GM12878 (cell line): ENCODE data around the gene SCNN1A. TPM values are rescaled to one million over a fixed set of nuclear protein-coding genes. Genes with fewer than 3 reads are reported as not detected.

Source experiments
- ATAC-seq: fragments of 200-7000 bp; cut with Tn5 transposase; 3 replicates; pipeline ENCODE4 v1.9.1; 2020; ENCODE audit warnings: mild to moderate bottlenecking, moderate library complexity
- BruUV-seq: library from RNA; stranded (reverse); fragments of 400-500 nt; replicated peaks from 2 replicates; lab custom pipeline; 2021; lab: Mats Ljungman, UMichigan
- CTCF ChIA-PET: fragments of 300-600 bp; sonication (Branson Sonifier 250); formaldehyde crosslinking; extraction: SDS; loops from one replicate; lab custom pipeline; 2021; ENCODE audit warnings: inconsistent platforms; lab: Yijun Ruan, JAX
- POLR2A ChIA-PET: fragments of 350-600 bp; formaldehyde crosslinking; extraction: SDS; loops from one replicate; lab custom pipeline; 2021; ENCODE audit warnings: inconsistent platforms; lab: Charles Lee
- RAD21 ChIA-PET: fragments of 300-600 bp; sonication (Branson Sonifier 250); formaldehyde crosslinking; loops from one replicate; lab custom pipeline; 2023; ENCODE audit warnings: antibody characterized with exemption; ENCODE audit not compliant: unreplicated experiment; lab: Charles Lee
- SMC1A ChIA-PET: fragments of 300-600 bp; sonication (Branson Sonifier 250); formaldehyde crosslinking; loops from one replicate; lab custom pipeline; 2023; ENCODE audit not compliant: unreplicated experiment, uncharacterized antibody; lab: Charles Lee
- DNase-seq: peaks from one replicate; pipeline ENCODE4 v3.0.0-alpha.2; 2011; ENCODE audit warnings: low read depth, low spot score
- FAIRE-seq: peaks from 3 replicates; lab custom pipeline; 2011; peaks lifted over from hg19 to GRCh38; lab: Jason Lieb, UNC
- H2AFZ ChIP-seq: 2 replicates; pipeline ENCODE4 v1.6.0; 2011; ENCODE audit warnings: low read depth, low read length, control low read depth; ENCODE audit not compliant: control insufficient read depth
- H3K27ac ChIP-seq: 2 replicates; pipeline ENCODE4 v1.5.1; 2011; ENCODE audit warnings: control low read depth; ENCODE audit not compliant: control insufficient read depth, insufficient read depth
- H3K27me3 ChIP-seq, 2 experiments: replicated peaks in 1 of 2; 2 replicates each; pipeline versions ENCODE4 v1.6.0 to v1.6.1; 2011; ENCODE audit warnings: low read length in 1 of 2; ENCODE audit not compliant: control insufficient read depth in 2 of 2, insufficient read depth in 2 of 2
- H3K36me3 ChIP-seq, 2 experiments: 2 replicates each; pipeline ENCODE4 v1.5.1; 2011; ENCODE audit warnings: low read length in 1 of 2; ENCODE audit not compliant: control insufficient read depth in 2 of 2, insufficient read depth in 2 of 2
- H3K4me1 ChIP-seq: 2 replicates; pipeline ENCODE4 v1.6.1; 2011; ENCODE audit warnings: mild to moderate bottlenecking, low read length, moderate library complexity, mixed read lengths; ENCODE audit not compliant: control insufficient read depth, insufficient read depth
- H3K4me2 ChIP-seq: 2 replicates; pipeline ENCODE4 v1.6.0; 2011; ENCODE audit warnings: control low read depth; ENCODE audit not compliant: control insufficient read depth, insufficient read depth
- H3K4me3 ChIP-seq: fragments of 200-600 bp; sonication (generic); 2 replicates; pipeline ENCODE4 v1.5.1; 2016
- H3K79me2 ChIP-seq: 2 replicates; pipeline ENCODE4 v1.6.0; 2011; ENCODE audit warnings: low read length; ENCODE audit not compliant: control insufficient read depth, insufficient read depth
- H3K9ac ChIP-seq: 2 replicates; pipeline ENCODE4 v1.8.0; 2011; ENCODE audit warnings: low read length, control low read depth, mixed read lengths; ENCODE audit not compliant: control insufficient read depth, insufficient read depth
- H3K9me3 ChIP-seq: replicated peaks from 3 replicates; pipeline ENCODE4 v1.5.1; 2011; ENCODE audit warnings: mild to moderate bottlenecking, low read length; ENCODE audit not compliant: control insufficient read depth, insufficient read depth
- H4K20me1 ChIP-seq: 2 replicates; pipeline ENCODE4 v1.6.0; 2011; ENCODE audit not compliant: control insufficient read depth, insufficient read depth
- IKZF2 ChIP-seq, 2 experiments: fragments of 450-650 bp; IDR thresholded peaks; 2 replicates each; pipeline ENCODE4 v1.6.1; 2017; ENCODE audit warnings: mild to moderate bottlenecking in 2 of 2, moderate library complexity in 2 of 2
- MXI1 ChIP-seq: fragments of 150-350 bp; IDR thresholded peaks from 2 replicates; pipeline ENCODE4 v1.6.1; 2011; ENCODE audit warnings: low read depth, mild to moderate bottlenecking, inconsistent platforms, low read length, improper control_type of control experiment
- RFX5 ChIP-seq: IDR thresholded peaks from 2 replicates; pipeline ENCODE4 v1.6.1; 2011; ENCODE audit warnings: low read depth, low read length, improper control_type of control experiment
- SIX5 ChIP-seq: IDR thresholded peaks from 2 replicates; pipeline ENCODE4 v1.6.1; 2011; ENCODE audit warnings: mild to moderate bottlenecking, low read depth, low read length, moderate library complexity; ENCODE audit not compliant: severe bottlenecking
- WGBS: methylation state at CpG from one replicate; pipeline ENCODE4 v1.1.6; 2016; ENCODE audit warnings: low lambda C conversion rate; ENCODE audit not compliant: insufficient replicate concordance, insufficient coverage; ENCODE audit errors: missing lambda C conversion rate; 5-methylcytosine and 5-hydroxymethylcytosine counted together
- in situ Hi-C: fragments of 300-500 bp; cut with MboI; formaldehyde crosslinking; loops from 9 replicates; pipeline ENCODE4 v1.14.3; 2018; ENCODE audit warnings: mixed read lengths
- intact Hi-C: fragments of 100-400 bp; cut with micrococcal nuclease; formaldehyde crosslinking; loops from one replicate; pipeline ENCODE4 v1.14.2; 2022; ENCODE audit not compliant: unreplicated experiment
- polyA plus RNA-seq, 11 experiments: library from polyadenylated mRNA; depleted of rRNA in 4 of 11; unstranded in 6 of 11; stranded (reverse) in 5 of 11; fragments of >200 nt; fragmentation: Nextera tagmentation in 4 of 11; fragmentation: Illumina TruSeq in 1 of 11; extraction: Ambion mirVana in 4 of 11; extraction: Trizol in 1 of 11; gene quantifications; 1 replicate in 1 of 11; 2 replicates in 10 of 11; pipeline versions ENCODE4 v1.2.1 to v1.2.3, GENCODE V29; 2011 to 2016; ENCODE audit warnings: inconsistent platforms in 2 of 11, missing spikeins in 2 of 11, low read depth in 1 of 11
- total RNA-seq, 4 experiments: library from RNA; depleted of rRNA in 3 of 4; stranded (reverse); fragments of >200 nt in 3 of 4; fragmentation: Illumina TruSeq in 1 of 4; extraction: Trizol in 1 of 4; gene quantifications; 2 replicates each; pipeline versions ENCODE4 v1.2.1 to v1.2.3, GENCODE V29; 2013 to 2021
- TF ChIP-seq, protein P1 (sequence below): IDR thresholded peaks from 2 replicates; pipeline ENCODE4 v1.6.1; 2011; ENCODE audit warnings: low read depth, low read length, improper control_type of control experiment, borderline replicate concordance

SCNN1A gene
- total and polyA plus RNA-seq, 10 of the 15 experiments (the other 5 are each of a cell fraction or from before 2014, with no cell fraction given), result 0.14 to 0.69 TPM; not detected in 8

DNA sequence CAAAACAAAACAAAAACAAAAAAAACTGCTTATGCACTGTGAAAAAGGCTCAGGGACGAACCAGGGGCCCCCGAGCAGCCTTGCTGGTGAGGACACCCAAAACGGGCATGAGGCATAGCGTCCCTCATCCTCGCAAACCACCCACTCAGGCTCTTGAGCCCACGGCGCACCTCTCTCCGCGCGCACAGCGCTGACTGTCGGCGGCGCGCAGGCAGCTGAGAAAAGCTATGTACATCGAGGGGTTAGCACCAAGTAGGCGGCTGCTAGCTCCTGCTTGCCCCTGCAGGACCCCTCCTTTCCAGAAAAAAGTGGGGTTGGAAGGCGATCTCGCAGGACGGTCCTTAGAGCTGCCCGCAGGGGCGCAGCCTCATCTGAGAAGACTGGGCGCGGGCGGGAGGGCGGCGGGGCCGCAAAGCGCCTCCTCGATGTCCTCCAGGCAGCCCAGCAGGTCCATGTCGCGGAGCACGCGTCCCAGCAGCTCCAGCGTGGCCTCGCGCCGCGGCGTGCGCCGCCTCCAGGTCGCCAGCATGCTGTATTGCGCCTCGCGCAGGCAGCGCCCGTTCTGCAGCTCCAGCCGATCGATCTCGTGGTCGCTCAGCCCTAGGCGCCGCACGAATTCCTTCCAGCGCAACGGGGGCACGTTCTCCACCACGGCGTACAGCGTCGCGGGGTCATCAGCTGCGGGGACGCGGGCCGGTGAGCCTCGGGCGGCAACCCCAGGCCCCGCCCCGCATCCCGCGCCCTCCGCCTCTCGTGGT lies 46.2 kb downstream of the SCNN1A start (continued):
- TF ChIP-seq, protein P1, sequence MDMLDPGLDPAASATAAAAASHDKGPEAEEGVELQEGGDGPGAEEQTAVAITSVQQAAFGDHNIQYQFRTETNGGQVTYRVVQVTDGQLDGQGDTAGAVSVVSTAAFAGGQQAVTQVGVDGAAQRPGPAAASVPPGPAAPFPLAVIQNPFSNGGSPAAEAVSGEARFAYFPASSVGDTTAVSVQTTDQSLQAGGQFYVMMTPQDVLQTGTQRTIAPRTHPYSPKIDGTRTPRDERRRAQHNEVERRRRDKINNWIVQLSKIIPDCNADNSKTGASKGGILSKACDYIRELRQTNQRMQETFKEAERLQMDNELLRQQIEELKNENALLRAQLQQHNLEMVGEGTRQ, result no peak
- no peak for TF ChIP-seq SIX5
- TF ChIP-seq IKZF2 (IDR thresholded peaks at IDR 0.05), result no peak
- TF ChIP-seq RFX5, result no peak
- TF ChIP-seq, all 136 proteins: peak for 0

DNA sequence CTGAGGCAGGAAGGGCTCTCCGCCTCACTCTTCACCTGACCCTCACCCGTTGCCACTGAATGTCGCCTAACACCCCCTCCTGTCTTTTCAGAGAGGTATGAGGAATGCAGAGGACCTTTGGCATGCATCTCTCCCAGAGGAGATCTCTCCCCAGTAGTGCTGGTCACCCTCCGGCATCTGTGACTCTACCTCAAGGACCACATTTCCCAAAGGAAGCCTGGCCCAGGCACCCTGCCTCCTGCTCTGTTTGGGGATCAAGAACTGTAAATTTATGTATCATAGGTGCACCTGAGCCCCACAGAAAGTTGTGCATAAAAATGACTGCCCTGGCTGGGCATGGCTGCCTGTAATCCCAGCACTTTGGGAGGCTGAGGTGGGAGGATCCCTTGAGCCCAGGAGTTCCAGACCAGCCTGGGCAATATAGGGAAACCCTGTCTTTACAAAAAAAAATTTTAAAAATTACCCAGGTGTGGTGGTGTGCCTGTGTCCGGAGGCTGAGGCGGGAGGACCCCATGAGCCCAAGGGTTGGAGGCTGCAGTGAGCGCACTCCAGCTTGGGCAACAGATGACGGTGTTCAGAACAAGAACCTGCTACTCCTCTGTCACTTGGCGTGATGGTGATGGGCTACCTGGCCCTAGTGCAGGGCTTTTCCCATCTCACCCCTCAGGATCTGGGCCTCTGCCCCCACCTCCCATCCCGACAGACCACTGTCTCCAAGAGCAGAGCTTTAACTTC lies 47.2 kb downstream of the SCNN1A start:
- H3K4me1 ChIP-seq, result peaks cover 34% of the 10 kb centered on the region
- in situ Hi-C loops, result no loop called here
- H3K79me2 ChIP-seq, result no peaks in the 10 kb centered on the region
- H3K4me2 ChIP-seq, result no peak overlapping the region
- no peak overlapping the region for H3K27ac ChIP-seq
- no peaks in the 10 kb centered on the region for H3K9me3 ChIP-seq
- BruUV-seq, result no TSS peak
- ChIA-PET CTCF (interaction anchor here (2.5 to 4.3 kb wide), 4 partner anchors 11 to 137 kb away, joined by 16 to 23 read pairs (median 20); no protein-coding TSS in a partner anchor), RAD21 (no interaction called here), POLR2A (interaction anchor here (1.1 to 3.4 kb wide), 3 partner anchors 8 to 119 kb away, joined by 3 to 15 read pairs (median 12); no protein-coding TSS in a partner anchor), SMC1A (interaction anchor here (1.4 to 3.4 kb wide), 3 partner anchors 12 to 211 kb away, joined by 4 to 14 read pairs (median 6); no protein-coding TSS in a partner anchor)
- ATAC-seq (no peak), FAIRE-seq (no peak), DNase-seq (no peak)
- H3K9ac ChIP-seq, result no peak overlapping the region
- H4K20me1 ChIP-seq, result no peaks in the 10 kb centered on the region
- no peak overlapping the region for H2AFZ ChIP-seq
- H3K36me3 ChIP-seq, result peaks cover 6 to 8% of the 10 kb centered on the region in 2 experiments; a peak in 3 of 4 replicates
- intact Hi-C loops, result no loop called here
- no peak for TF ChIP-seq MXI1
- no peak overlapping the region for H3K4me3 ChIP-seq
- 74% methylated on average over 9 of the region's 10 CpGs for WGBS
- no peaks in the 10 kb centered on the region for H3K27me3 ChIP-seq
